Body of pancreas (tissue), 4 donors: ENCODE measurements around the gene GPR158. TPM values are rescaled to one million over a fixed set of nuclear protein-coding genes. Genes with fewer than 3 reads are reported as not detected.

Experiments used
- ATAC-seq: fragments of 150-250 bp; one replicate; pipeline ENCODE4 v1.9.1; 2016
- DNase-seq, 4 donors: peaks; one replicate each; pipeline ENCODE4 v3.0.0-alpha.2; 2019
- H3K27ac ChIP-seq, 4 donors: fragments of 200-600 bp; sonication (generic); 1 replicate in 3 of 4; 2 replicates in 1 of 4; pipeline versions ENCODE4 v1.5.1 to v1.6.1; 2016 to 2019; ENCODE audit warnings: mild to moderate bottlenecking in 1 of 4, mixed read lengths in 1 of 4, moderate library complexity in 1 of 4
- H3K27me3 ChIP-seq, 2 donors: fragments of 200-600 bp; sonication (generic); one replicate each; pipeline ENCODE4 v1.6.0; 2016; ENCODE audit warnings: mild to moderate bottlenecking in 1 of 2
- H3K36me3 ChIP-seq, 2 donors: fragments of 200-600 bp; sonication (generic); replicated peaks in 1 of 2; 2 replicates each; pipeline ENCODE4 v1.5.1; 2016; ENCODE audit warnings: low read depth in 2 of 2; ENCODE audit not compliant: insufficient read depth in 1 of 2
- H3K4me1 ChIP-seq: fragments of 200-600 bp; sonication (generic); one replicate; pipeline ENCODE4 v1.6.0; 2016
- H3K4me3 ChIP-seq, 2 donors: fragments of 200-600 bp; sonication (generic); 1 replicate in 1 of 2; 2 replicates in 1 of 2; pipeline ENCODE4 v1.5.1; 2016 to 2019
- H3K9me3 ChIP-seq, 3 donors: fragments of 200-600 bp; sonication (generic); 1 replicate in 2 of 3; 2 replicates in 1 of 3; pipeline ENCODE4 v1.5.1; 2016
- POLR2A ChIP-seq, 3 donors: fragments of 450-650 bp; IDR thresholded peaks; one replicate each; pipeline ENCODE4 v1.6.1; 2016; ENCODE audit warnings: antibody characterized with exemption in 3 of 3, mild to moderate bottlenecking in 2 of 3
- WGBS, 2 donors: methylation state at CpG; one replicate each; pipeline ENCODE4 v1.1.5; 2017; 5-methylcytosine and 5-hydroxymethylcytosine counted together
- intact Hi-C: fragments of 100-400 bp; cut with DNase I; formaldehyde crosslinking; loops from one replicate; pipeline ENCODE4 v1.15.1; 2023
- total RNA-seq, 2 donors: library from RNA; depleted of rRNA; stranded (reverse); fragments of >200 nt; gene quantifications; one replicate each; pipeline ENCODE4 v1.1.0, GENCODE V29; 2016
- TF ChIP-seq, protein P1 (sequence below), 7 experiments: fragments of 450-650 bp in 4 of 7; fragments of 200-600 bp in 3 of 7; sonication (generic) in 3 of 7; IDR thresholded peaks; one replicate each; pipeline ENCODE4 v1.5.1; 2016 to 2019; ENCODE audit warnings: antibody characterized with exemption in 7 of 7

GPR158 gene
- total RNA-seq, 2 donors from 2014 or later: 0.52 TPM; not detected in 1

DNA sequence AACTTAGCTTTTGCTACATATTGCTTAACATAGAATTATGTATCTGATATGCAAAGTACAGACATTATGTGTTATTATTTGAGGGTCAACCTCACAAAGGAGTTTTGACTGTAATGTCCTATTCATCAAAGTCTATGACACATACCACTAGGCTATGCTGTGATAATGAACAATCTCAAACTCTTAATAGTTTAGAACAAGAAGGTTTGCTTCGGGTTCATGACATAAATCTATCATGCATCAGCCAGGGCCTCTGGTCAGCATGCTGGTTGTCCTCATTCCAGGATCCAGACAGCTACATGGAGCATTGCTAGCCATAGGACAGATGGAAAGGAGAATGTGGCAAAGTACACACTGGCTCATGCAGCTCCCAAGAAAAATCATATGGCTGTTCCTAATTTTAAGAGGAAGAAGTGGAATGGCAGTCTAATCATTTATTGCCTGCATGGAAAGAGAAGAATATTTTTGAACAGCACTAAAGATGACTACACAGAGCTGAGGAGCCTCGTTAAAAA is 332.1 kb downstream of the GPR158 start:
- DNase-seq (no peak), ATAC-seq (no peak)
- no peak overlapping the region for H3K4me3 ChIP-seq
- no peaks in the 10 kb centered on the region for H3K36me3 ChIP-seq
- H3K9me3 ChIP-seq: no peaks in the 10 kb centered on the region
- intact Hi-C loops: no loop called here
- no peaks in the 10 kb centered on the region for H3K27me3 ChIP-seq
- TF ChIP-seq POLR2A (IDR thresholded peaks at IDR 0.05): no peak
- TF ChIP-seq, protein P1, sequence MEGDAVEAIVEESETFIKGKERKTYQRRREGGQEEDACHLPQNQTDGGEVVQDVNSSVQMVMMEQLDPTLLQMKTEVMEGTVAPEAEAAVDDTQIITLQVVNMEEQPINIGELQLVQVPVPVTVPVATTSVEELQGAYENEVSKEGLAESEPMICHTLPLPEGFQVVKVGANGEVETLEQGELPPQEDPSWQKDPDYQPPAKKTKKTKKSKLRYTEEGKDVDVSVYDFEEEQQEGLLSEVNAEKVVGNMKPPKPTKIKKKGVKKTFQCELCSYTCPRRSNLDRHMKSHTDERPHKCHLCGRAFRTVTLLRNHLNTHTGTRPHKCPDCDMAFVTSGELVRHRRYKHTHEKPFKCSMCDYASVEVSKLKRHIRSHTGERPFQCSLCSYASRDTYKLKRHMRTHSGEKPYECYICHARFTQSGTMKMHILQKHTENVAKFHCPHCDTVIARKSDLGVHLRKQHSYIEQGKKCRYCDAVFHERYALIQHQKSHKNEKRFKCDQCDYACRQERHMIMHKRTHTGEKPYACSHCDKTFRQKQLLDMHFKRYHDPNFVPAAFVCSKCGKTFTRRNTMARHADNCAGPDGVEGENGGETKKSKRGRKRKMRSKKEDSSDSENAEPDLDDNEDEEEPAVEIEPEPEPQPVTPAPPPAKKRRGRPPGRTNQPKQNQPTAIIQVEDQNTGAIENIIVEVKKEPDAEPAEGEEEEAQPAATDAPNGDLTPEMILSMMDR (IDR thresholded peaks at IDR 0.05): no peak
- 27 to 33% methylated on average over 2 of the region's 2 CpGs for WGBS, 2 donors
- no peak overlapping the region for H3K27ac ChIP-seq
- no peaks in the 10 kb centered on the region for H3K4me1 ChIP-seq

DNA sequence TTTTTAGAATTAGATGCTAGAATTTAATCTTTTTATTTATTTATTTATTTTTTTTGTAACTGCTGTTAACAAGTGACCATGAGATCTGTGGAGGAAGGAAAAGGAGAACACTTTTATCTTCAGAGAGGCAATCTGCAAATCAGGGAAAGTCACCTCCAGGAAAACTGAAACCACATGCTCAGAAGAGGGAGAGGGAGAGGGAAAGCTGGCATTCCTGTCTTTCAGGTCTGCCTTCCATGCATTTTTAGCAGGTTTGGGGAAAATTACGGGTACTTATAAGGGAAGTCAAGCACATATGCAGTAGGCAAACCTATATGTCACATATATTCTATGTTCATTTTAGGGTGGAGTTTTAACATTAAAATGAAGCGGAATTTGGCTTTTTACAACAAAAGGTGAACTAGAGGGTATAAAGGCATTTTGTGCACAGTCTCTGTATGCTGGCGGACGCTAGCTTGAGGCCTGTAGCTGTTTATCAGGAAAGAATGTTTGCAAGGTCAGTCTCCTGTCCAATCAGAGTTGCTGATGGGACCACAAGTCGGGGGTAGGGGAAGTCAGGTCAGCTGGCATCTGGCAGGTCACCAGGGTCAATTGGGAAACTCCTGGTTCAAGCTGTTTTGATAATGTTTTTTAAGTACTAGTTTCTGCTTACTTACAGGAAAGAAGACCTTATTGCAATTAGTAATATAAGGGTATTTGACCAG is 333.5 kb downstream of the GPR158 start:
- ATAC-seq: no peak
- Histone ChIP-seq H3K9me3 (no peaks in the 10 kb centered on the region), H3K4me1 (no peaks in the 10 kb centered on the region), H3K36me3 (no peaks in the 10 kb centered on the region), H3K4me3 (no peak overlapping the region), H3K27ac (no peak overlapping the region), H3K27me3 (no peaks in the 10 kb centered on the region)
- WGBS, 2 donors: 40 to 46% methylated on average over 5 of the region's 5 CpGs
- TF ChIP-seq, protein P1 (IDR thresholded peaks at IDR 0.05): no peak
- TF ChIP-seq POLR2A (IDR thresholded peaks at IDR 0.05): no peak
- intact Hi-C loops: no loop called here
- DNase-seq: no peak

DNA sequence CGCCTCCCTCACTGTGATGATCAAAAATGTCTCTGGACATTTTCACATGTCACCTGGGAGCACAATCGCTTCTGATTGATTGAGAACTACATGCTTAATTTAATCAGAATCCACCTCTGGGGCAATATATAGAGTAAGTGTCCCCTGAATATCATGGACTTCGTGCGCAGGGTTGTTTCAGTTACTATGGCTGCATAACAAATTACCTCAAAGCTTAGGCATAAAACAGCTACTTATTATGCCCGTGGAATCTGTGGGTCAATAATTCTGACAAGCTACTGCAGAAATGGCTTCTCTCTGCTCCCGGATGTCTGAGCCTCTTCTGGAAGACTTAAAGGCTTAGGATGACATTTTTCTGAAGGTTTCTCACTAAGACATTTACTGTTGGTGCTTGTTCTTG is 334.4 kb downstream of the GPR158 start:
- 32 to 40% methylated on average over 6 of the region's 6 CpGs for WGBS, 2 donors
- no peaks in the 10 kb centered on the region for H3K27me3 ChIP-seq
- DNase-seq (no peak), ATAC-seq (no peak)
- no peak for TF ChIP-seq POLR2A (IDR thresholded peaks at IDR 0.05)
- TF ChIP-seq, protein P1 (IDR thresholded peaks at IDR 0.05): no peak
- H3K9me3 ChIP-seq: no peaks in the 10 kb centered on the region
- H3K4me3 ChIP-seq: no peak overlapping the region
- H3K4me1 ChIP-seq: no peaks in the 10 kb centered on the region
- H3K27ac ChIP-seq: no peak overlapping the region
- no peaks in the 10 kb centered on the region for H3K36me3 ChIP-seq
- intact Hi-C loops: no loop called here

DNA sequence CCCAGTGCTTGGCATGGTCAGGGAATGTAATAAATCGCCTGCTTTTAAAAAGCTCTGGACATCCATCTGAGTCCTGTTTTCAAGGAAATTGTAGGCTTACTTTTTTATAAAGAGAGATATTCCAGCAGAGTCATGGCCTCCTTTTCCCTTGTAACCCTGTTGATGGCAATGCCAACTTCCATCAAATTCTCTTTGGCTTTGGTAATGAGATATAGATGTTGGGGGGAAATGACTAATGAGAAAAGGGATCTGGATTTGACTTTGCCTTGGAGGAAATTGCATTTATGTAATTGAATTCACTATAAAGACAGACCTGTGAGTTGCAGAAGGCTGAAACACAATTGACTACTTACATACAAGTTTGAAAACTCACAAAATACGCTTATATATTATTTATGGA is 347.5 kb downstream of the GPR158 start:
- Histone ChIP-seq H3K4me3 (no peak overlapping the region), H3K27ac (no peak overlapping the region), H3K4me1 (no peaks in the 10 kb centered on the region), H3K9me3 (no peaks in the 10 kb centered on the region), H3K36me3 (no peaks in the 10 kb centered on the region), H3K27me3 (no peaks in the 10 kb centered on the region)
- ATAC-seq: no peak
- intact Hi-C loops: no loop called here
- WGBS, 2 donors: 68 to 69% methylated on average over 2 of the region's 2 CpGs
- DNase-seq: no peak
- TF ChIP-seq, protein P1 (IDR thresholded peaks at IDR 0.05): no peak
- no peak for TF ChIP-seq POLR2A (IDR thresholded peaks at IDR 0.05)
